ENCODE measurements around the gene MYADML2.
"Not testable (repeated sequence)": the region's sequence is repeated elsewhere in the genome, so short reads cannot be mapped to it uniquely, and the experiment has no call there.

The MYADML2 gene

GRCh38 chr17:81983011-81983638 is 36.1 kb upstream of the MYADML2 start:
- Mint-ChIP-seq H3K9me3 (no peaks in the 10 kb centered on the region), H3K27me3 (no peaks in the 10 kb centered on the region), H3K27ac (peak overlapping the region; percentile 16), H3K4me1 (peaks cover 39% of the 10 kb centered on the region), H3K4me3 (no peak overlapping the region), H3K36me3 (peaks cover 50% of the 10 kb centered on the region)
- no peak for ATAC-seq

DNA sequence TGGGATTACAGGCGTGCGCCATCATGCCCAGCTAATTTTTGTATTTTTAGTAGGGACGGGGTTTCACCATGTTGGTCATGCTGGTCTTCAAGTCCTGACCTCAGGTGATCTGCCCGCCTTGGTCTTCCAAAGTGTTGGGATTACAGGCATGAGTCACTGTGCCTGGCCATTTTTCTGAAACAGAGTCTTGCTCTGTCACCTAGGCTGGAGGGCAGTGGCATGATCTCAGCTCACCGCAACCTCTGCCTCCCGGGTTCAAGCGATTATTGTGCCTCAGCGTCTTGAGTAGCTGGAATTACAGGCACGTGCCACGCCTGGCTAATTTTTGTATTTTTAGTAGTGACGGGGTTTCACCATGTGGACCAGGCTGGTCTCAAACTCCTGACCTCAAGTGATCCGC is 34.5 kb upstream of the MYADML2 start:
- not testable (repeated sequence) for ATAC-seq, H3K4me3 Mint-ChIP-seq, H3K27ac Mint-ChIP-seq, H3K27me3 Mint-ChIP-seq, H3K9me3 Mint-ChIP-seq
- peaks cover 41% of the 10 kb centered on the region for H3K4me1 Mint-ChIP-seq
- peaks cover 39% of the 10 kb centered on the region for H3K36me3 Mint-ChIP-seq

DNA sequence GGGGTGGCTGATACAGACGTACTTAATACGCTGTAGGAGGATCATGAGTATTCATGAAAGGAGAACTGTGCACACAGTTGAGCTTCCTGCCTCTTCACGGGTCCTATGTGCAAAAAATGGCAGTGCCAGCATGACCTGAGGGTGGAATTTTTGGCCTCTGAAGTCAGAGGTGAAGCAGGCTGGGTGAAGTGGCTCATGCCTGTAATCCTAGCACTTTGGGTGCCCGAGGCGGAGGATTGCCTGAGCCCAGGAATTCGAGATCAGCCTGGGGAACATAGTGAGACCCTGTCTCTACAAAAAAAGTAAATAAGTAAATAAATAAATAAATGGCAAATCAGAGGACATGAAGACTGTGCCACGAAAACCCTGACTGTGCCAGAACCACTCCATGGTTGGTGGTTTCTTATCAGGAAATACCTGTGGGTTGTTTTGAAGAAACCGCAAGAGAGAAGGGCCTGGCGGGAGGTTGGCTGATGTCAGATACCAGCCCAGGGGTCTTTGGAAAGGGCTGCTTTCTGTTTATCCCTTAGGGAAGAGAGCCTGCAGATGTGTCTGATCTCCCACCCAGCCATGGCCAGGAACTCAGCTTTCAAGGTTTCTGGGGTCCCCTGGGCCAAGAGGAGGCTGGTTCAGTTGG is 33.8 kb upstream of the MYADML2 start:
- peaks cover 46% of the 10 kb centered on the region for H3K4me1 Mint-ChIP-seq
- no peak for ATAC-seq
- no peak overlapping the region for H3K4me3 Mint-ChIP-seq
- no peaks in the 10 kb centered on the region for H3K27me3 Mint-ChIP-seq
- H3K27ac Mint-ChIP-seq, result no peak overlapping the region
- H3K9me3 Mint-ChIP-seq, result no peaks in the 10 kb centered on the region
- peaks cover 37% of the 10 kb centered on the region for H3K36me3 Mint-ChIP-seq

DNA sequence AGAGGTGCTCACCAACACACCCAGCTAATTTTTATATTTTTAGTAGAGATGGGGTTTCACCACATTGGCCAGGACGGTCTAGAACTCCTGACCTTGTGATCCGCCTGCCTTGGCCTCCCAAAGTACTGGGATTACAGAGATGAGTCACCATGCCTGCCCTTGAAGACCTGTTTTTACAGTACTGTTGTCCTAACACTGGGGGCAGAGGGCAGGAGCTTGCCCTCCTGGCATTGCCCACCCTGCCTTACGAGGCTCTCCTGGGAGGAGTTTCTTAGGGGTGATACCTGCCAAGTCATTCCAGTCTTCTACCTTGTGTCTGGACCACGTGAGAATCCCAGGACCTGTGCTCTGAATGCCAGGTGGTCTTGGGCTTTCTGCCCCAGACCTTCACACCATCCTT is 33.1 kb upstream of the MYADML2 start:
- no peak overlapping the region for H3K4me3 Mint-ChIP-seq

GRCh38 chr17:81978524-81979298 is 31.7 kb upstream of the MYADML2 start:
- peaks cover 46% of the 10 kb centered on the region for H3K4me1 Mint-ChIP-seq
- H3K9me3 Mint-ChIP-seq, result no peaks in the 10 kb centered on the region
- H3K36me3 Mint-ChIP-seq, result peaks cover 22% of the 10 kb centered on the region

More for the DNA sequence above, 33.1 kb upstream of the MYADML2 start:
- peak overlapping the region; percentile 41 for H3K27ac Mint-ChIP-seq
- H3K27me3 Mint-ChIP-seq, result no peaks in the 10 kb centered on the region
- H3K4me1 Mint-ChIP-seq, result peaks cover 46% of the 10 kb centered on the region
- peaks cover 32% of the 10 kb centered on the region for H3K36me3 Mint-ChIP-seq
- ATAC-seq, result no peak
- H3K9me3 Mint-ChIP-seq, result no peaks in the 10 kb centered on the region

DNA sequence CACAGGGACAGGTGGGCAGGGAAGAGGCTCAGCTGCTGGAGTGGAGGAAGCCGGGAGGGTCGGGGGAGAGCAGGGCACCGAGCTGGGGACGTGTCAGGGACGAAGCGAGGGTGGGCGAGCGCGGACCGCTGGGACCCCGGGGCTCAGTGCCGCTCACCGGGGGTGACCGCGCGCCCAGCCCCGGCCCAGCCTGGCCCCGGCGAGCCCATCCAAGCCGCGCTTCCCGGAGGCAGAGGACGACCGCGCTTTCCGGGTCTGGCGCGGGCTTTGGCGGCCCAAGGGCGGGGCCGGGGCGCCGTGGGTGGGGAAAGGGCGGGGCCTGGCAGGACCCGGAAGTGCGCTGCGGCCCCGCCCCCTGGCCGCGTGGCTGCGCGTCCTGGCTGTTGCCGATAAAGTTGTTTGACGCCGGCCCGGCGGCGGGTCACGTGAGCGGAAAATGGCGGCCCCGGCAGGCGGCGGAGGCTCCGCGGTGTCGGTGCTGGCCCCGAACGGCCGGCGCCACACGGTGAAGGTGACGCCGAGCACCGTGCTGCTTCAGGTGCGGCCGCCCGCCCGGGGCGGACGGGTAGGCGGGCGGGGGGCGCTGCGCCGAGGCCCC is 30.3 kb upstream of the MYADML2 start, which contains the start of gene ASPSCR1:
TSS of gene ASPSCR1 (plus strand) at position 419 of the 598 bp plus-strand sequence. CDS start at position 437, 18 bp downstream.
- Mint-ChIP-seq H3K36me3 (peaks cover 15% of the 10 kb centered on the region), H3K27me3 (no peaks in the 10 kb centered on the region), H3K4me1 (peaks cover 39% of the 10 kb centered on the region), H3K9me3 (no peaks in the 10 kb centered on the region), H3K4me3 (peak within 1 kb of the TSS; percentile 97), H3K27ac (peak within 1 kb of the TSS; percentile 93)
- peak; percentile 97 for ATAC-seq

More at GRCh38 chr17:81978524-81979298, 31.7 kb upstream of the MYADML2 start:
- Mint-ChIP-seq H3K27me3 (no peaks in the 10 kb centered on the region), H3K27ac (peak overlapping the region; percentile 93), H3K4me3 (peak overlapping the region; percentile 76)
- no peak for ATAC-seq

DNA sequence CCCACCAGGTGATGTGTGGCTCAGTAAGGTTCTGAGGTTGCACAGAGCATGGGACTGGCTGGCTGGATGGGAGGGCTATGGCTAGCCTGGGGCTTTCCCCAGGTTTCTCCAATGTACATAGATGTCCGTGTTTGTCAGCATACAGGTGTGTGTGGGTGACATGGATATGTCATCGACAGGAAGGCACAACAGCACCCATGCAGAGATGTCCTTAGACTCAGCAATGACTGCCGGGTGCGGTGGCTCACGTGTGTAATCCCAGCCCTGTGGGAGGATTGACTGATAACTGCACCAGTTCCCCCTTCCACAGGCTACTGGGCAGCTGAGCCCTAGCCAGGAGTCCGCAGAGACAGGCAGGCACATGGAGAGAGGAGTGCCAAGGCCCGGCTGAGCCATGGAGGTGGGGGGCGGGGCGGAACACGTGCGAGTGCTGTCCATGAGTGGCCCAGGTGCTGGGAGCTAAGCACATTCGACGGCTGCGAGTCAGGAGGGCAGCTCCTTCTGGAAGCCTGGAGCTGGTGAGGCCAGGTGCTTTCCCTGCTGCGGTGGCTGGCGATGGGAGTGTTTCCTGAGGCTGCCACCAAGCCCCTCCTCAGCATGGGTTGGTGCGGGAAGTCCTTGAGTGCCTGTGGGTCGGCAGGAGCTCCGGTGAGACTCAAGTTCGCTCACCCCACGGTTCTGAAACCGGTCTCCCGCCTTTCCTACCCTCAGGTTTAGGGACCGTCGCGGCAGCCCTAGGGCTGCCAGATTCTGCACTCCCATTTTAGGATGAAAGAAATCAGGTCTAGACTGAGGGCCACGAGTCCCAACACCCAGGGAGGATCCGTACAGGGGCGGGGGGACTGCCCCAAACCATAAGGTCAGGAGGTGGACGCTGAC is 29.5 kb upstream of the MYADML2 start:
- peak overlapping the region; percentile 97 for H3K4me3 Mint-ChIP-seq
- H3K27me3 Mint-ChIP-seq, result no peaks in the 10 kb centered on the region
- peak overlapping the region; percentile 93 for H3K27ac Mint-ChIP-seq
- no peaks in the 10 kb centered on the region for H3K9me3 Mint-ChIP-seq
- H3K4me1 Mint-ChIP-seq, result peaks cover 38% of the 10 kb centered on the region
- H3K36me3 Mint-ChIP-seq, result peaks cover 14% of the 10 kb centered on the region
- ATAC-seq, result no peak

DNA sequence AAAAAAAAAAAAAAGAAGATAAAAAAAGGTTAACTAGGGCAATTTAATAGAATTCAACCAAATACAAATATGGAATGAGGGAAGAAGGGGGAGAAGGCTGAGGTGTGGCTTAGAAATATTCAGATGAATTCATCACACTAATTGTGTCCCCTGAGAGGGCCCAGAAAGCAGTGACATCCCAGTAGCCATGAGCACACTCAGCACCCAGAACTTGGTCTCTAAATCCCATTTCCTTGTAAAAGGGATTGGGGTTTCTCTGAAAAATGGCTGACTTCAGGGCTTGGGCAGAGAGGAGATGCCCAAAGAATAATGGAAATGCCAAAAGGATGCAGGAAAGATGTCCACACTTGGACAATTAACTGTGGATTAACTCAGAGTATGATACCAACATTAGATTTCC is 26.4 kb upstream of the MYADML2 start:
- H3K27me3 Mint-ChIP-seq, result no peaks in the 10 kb centered on the region
- H3K4me1 Mint-ChIP-seq, result peaks cover 22% of the 10 kb centered on the region
- H3K4me3 Mint-ChIP-seq, result no peak overlapping the region
- no peak for ATAC-seq
- H3K9me3 Mint-ChIP-seq, result no peaks in the 10 kb centered on the region
- H3K36me3 Mint-ChIP-seq, result no peaks in the 10 kb centered on the region
- H3K27ac Mint-ChIP-seq, result no peak overlapping the region

DNA sequence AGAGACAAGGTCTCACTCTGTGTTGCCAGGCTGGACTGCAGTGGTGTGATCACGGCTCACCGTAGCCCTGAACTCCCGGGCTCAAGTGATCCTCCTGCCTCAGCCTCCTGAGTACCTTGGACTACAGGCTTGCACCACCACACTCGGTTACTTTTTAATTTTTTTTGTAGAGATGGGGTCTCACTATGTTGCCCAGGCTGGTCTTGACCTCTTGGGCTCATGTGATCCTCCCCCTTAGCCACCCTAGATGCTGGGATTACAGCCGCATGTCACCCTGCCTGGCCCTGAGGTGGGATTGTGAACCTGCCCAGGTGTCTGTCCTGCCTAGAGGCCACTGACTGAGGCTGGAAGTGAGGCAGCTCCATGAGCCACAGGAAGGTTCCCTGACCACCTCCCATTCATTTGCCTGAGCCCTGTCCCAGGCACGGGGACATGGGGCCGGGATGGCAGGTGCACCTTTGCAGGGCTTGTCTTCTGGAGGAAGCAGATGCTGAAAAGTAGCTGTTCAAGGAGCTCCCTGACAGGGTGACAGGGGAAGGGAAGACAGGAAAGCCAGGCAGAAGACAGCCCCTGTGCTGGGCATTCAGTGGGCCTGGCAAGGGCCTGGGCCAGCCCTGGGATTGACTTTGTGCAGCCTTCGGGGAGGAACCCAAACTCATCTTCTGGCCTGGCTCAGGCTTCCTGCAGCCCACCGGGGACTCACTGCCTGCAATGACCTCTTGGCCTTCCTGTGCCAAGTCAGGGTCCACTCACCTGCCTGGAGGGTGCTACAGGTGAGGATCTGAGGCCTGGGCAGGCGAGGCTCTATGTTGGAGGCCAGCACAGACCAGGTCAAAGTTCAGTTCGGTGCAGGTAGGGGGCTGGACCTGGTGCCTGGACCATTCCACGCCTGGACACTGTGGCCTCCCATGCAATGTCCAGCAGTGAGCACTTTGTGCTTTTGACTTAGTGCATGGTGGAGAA is 22.1 kb upstream of the MYADML2 start:
- Mint-ChIP-seq H3K27me3 (peaks cover 6% of the 10 kb centered on the region), H3K36me3 (no peaks in the 10 kb centered on the region), H3K9me3 (no peaks in the 10 kb centered on the region), H3K4me3 (no peak overlapping the region), H3K27ac (no peak overlapping the region), H3K4me1 (peaks cover 19% of the 10 kb centered on the region)
- ATAC-seq, result no peak

DNA sequence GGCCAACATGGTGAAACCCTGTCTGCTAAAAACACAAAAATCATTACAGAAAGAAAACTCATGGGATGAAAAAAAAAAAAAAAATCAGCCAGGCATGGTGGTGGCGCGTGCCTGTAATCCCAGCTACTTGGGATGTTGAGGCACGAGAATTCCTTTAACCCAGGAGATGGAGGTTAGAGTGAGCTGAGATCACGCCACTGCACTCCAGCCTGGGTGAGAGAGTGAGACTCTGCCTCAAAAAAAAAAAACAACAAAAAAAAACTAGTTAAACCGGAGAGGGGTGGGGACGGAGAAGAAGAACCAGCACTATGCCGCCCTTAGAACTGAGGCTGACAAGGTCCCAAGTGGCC is 21.3 kb upstream of the MYADML2 start:
- Mint-ChIP-seq H3K9me3 (no peaks in the 10 kb centered on the region), H3K36me3 (no peaks in the 10 kb centered on the region), H3K4me3 (peak overlapping the region; percentile 56), H3K4me1 (peaks cover 19% of the 10 kb centered on the region), H3K27me3 (peaks cover 12% of the 10 kb centered on the region), H3K27ac (peak overlapping the region; percentile 71)
- ATAC-seq, result no peak

DNA sequence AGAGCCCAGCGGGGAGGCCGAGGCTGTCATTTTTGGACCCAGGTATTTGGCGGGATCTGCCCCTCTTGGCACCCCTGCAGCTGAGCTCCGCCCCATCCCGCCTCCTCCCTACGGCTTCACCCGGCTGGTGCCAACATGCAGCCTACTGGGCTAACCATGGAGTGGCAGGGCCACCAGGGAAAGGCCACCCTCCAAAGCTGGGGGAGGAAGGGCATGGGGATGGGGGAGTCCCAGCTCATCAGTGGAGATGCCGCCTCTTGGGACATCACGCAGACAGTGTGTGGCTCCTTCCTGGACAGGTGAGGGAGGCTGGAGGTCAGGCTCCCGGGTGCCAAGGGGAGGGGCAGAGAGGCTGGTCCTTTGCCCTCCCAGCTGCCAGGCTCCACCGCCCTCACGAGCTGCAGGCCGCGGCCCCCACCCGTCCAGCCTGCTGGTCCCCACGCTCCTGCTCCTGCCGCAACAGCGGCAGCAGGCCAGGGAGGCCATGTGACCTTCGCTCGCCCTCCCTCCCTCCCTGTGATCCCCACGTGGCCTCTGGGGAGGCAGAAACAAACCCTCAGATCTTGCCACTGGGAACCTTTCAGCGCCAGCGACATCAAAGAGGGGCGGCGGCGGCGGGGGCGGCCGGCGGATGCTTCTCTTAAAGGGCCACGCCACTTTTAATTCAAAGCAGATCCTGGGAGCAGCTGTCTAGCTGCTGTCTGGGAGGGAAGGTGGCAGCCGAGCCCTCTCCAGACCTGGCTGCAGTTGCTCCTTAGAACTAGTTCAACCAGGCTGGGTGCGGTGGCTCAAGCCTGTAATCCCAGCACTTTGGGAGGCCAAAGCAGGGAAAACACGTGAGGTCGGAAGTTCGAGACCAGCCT is 20.7 kb upstream of the MYADML2 start:
- H3K27me3 Mint-ChIP-seq, result peaks cover 18% of the 10 kb centered on the region
- peak overlapping the region; percentile 56 for H3K4me3 Mint-ChIP-seq
- peaks cover 19% of the 10 kb centered on the region for H3K4me1 Mint-ChIP-seq
- H3K9me3 Mint-ChIP-seq, result no peaks in the 10 kb centered on the region
- peak; percentile 93 for ATAC-seq
- peak overlapping the region; percentile 71 for H3K27ac Mint-ChIP-seq
- H3K36me3 Mint-ChIP-seq, result no peaks in the 10 kb centered on the region

DNA sequence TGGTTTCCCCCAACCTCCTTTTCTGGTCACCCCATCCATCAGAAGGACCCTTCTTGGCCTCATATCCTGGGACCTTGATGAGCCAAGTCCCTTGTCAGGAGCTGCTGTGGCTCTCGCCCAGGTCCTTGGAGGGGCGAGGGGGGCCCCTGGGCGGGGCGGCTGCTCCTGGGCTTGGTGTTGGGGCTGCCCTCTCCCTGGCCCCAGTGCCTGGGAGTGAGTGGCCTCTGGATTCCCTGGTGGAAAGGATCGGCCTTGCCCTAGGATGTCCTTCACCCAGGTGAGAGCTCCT is 20.2 kb upstream of the MYADML2 start:
- no peaks in the 10 kb centered on the region for H3K36me3 Mint-ChIP-seq
- H3K9me3 Mint-ChIP-seq, result no peaks in the 10 kb centered on the region
- peak; percentile 4 for ATAC-seq
- peaks cover 19% of the 10 kb centered on the region for H3K4me1 Mint-ChIP-seq
- H3K27ac Mint-ChIP-seq, result peak overlapping the region; percentile 71
- peaks cover 24% of the 10 kb centered on the region for H3K27me3 Mint-ChIP-seq
- no peak overlapping the region for H3K4me3 Mint-ChIP-seq

Measured in stimulated activated memory B cell treated with anti-CD40 and anti-IgM and Interleukin-4, amounts not matched to agents 10 μg/mL and 1 μg/mL and 100 μg/mL, for 72 hours (primary cell).